ENCODE results near the gene SETD1B. TPM values are rescaled to one million over a fixed set of nuclear protein-coding genes. Genes with fewer than 3 reads are reported as not detected.

Gene SETD1B
- total RNA-seq, 1 donor from 2014 or later: 22.7 TPM

DNA sequence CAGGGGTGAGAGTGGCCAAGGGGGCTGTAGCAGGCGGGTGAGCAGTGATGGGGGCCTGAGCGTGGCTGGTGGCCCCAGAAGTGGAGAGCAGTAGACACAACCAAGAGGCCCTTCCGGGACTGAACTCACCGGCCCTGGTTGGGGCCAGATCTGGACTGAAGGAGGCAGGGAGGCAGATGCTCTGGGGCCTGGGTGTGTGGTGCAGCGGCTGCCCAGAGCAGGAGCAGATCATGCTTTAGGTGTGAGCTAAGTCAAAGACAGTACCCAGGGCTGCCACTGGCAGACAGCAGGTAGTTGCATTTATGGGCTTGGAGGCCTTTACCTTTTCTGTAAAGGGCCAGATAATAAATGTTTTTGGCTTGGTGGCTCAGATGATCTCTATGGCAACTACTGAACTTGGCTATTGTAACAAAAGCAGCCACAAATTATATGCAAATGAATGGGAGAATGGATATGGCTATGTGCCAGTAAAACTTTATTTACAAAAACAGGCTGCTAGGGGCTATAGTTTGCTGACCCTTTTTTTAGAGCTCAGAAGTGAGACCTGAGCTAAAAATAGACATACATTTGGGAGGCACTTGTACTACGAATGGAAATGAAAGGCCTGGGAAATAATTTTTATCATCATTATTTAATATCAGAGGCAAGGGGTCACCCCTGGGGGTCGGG lies 25.6 kb downstream of the SETD1B start:
- Histone ChIP-seq H3K27ac (no peak overlapping the region), H3K36me3 (peaks cover 59 to 78% of the 10 kb centered on the region in 2 donors), H3K4me1 (no peaks in the 10 kb centered on the region), H3K9me3 (no peaks in the 10 kb centered on the region), H3K4me3 (no peak overlapping the region), H3K27me3 (no peaks in the 10 kb centered on the region)
- no peak for DNase-seq (ENCODE audit: low spot score in 2 of 2)
- TF ChIP-seq, protein P1, sequence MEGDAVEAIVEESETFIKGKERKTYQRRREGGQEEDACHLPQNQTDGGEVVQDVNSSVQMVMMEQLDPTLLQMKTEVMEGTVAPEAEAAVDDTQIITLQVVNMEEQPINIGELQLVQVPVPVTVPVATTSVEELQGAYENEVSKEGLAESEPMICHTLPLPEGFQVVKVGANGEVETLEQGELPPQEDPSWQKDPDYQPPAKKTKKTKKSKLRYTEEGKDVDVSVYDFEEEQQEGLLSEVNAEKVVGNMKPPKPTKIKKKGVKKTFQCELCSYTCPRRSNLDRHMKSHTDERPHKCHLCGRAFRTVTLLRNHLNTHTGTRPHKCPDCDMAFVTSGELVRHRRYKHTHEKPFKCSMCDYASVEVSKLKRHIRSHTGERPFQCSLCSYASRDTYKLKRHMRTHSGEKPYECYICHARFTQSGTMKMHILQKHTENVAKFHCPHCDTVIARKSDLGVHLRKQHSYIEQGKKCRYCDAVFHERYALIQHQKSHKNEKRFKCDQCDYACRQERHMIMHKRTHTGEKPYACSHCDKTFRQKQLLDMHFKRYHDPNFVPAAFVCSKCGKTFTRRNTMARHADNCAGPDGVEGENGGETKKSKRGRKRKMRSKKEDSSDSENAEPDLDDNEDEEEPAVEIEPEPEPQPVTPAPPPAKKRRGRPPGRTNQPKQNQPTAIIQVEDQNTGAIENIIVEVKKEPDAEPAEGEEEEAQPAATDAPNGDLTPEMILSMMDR (IDR thresholded peaks at IDR 0.05): no peak
- intact Hi-C loops (cut with DNase I): no loop called here

DNA sequence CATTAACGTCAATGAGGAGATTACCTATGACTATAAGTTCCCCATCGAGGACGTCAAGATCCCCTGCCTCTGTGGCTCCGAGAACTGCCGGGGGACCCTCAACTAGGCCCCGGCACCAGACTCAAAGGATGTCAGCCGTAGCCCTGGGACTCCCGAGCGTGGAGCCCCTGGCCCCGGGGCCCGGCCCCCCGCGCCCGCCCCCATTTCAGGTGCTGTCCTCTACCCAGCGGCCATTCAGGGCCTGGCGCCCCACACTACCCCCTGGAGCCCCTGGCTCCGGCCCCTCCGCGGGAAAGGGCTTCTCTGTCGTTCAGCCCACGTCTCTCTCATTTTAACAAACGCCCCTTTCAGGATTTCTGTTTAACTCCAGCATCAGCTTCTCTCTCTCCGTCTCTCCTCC lies 26.3 kb downstream of the SETD1B start:
- H3K4me1 ChIP-seq: no peaks in the 10 kb centered on the region
- no peak for DNase-seq (ENCODE audit: low spot score in 2 of 2)
- TF ChIP-seq, protein P1 (IDR thresholded peaks at IDR 0.05): no peak
- H3K9me3 ChIP-seq: no peaks in the 10 kb centered on the region
- intact Hi-C loops (cut with DNase I): no loop called here
- peaks cover 59 to 71% of the 10 kb centered on the region in 2 donors for H3K36me3 ChIP-seq
- no peak overlapping the region for H3K4me3 ChIP-seq
- no peaks in the 10 kb centered on the region for H3K27me3 ChIP-seq
- H3K27ac ChIP-seq: no peak overlapping the region

GRCh38 chr12:121830588-121831265 lies 26.9 kb downstream of the SETD1B start:
- H3K4me3 ChIP-seq: no peak overlapping the region
- DNase-seq (ENCODE audit: low spot score in 2 of 2): no peak
- H3K27ac ChIP-seq: no peak overlapping the region
- TF ChIP-seq, protein P1 (IDR thresholded peaks at IDR 0.05): no peak
- no peaks in the 10 kb centered on the region for H3K4me1 ChIP-seq
- intact Hi-C loops (cut with DNase I): no loop called here
- peaks cover 59 to 65% of the 10 kb centered on the region in 2 donors for H3K36me3 ChIP-seq
- H3K9me3 ChIP-seq: no peaks in the 10 kb centered on the region
- H3K27me3 ChIP-seq: no peaks in the 10 kb centered on the region

DNA sequence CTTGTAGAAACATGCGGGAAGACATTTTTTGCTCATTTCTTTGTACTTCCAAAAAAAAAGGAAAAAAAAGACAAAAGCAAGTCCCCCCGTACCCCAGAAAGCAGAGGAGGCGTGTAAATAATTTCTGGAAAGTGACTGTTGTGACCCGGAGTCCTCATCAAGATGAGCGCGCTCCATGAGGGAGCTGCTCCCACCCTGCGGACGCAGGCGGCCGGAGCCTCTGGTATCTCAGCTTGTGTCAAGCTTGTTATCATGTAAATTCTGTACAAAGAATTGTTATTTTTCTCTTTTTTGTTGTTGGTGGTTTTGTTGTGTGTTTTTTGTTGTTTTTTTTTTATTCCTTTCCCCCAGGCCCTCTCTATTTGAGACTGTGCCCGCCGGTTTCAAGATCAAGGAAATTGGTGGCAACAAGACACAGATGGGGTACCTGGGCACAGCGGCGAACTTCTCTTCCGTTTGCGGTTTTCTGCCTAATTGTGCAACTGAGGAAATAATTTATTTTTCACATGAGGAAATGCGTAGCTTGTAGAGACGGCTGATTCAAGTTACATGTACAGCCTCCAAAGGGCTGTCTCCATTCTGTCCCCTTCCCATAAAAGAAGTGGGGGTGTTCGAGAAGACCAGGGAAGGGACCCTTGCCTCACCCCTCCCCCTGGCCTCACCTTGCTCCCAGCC lies 27.9 kb downstream of the SETD1B start:
- Histone ChIP-seq H3K27me3 (no peaks in the 10 kb centered on the region), H3K36me3 (peaks cover 52 to 55% of the 10 kb centered on the region in 2 donors), H3K4me3 (no peak overlapping the region), H3K4me1 (no peaks in the 10 kb centered on the region), H3K27ac (no peak overlapping the region), H3K9me3 (no peaks in the 10 kb centered on the region)
- intact Hi-C loops (cut with DNase I): no loop called here
- DNase-seq (ENCODE audit: low spot score in 2 of 2): no peak
- TF ChIP-seq, protein P1 (IDR thresholded peaks at IDR 0.05): no peak

GRCh38 chr12:121837680-121838079 lies 33.9 kb downstream of the SETD1B start:
- Histone ChIP-seq H3K4me3 (no peak overlapping the region), H3K9me3 (no peaks in the 10 kb centered on the region), H3K27me3 (no peaks in the 10 kb centered on the region), H3K36me3 (peaks cover 0 to 3% of the 10 kb centered on the region in 2 donors), H3K27ac (no peak overlapping the region), H3K4me1 (peaks cover 0 to 11% of the 10 kb centered on the region in 2 donors)
- TF ChIP-seq, protein P1 (IDR thresholded peaks at IDR 0.05): no peak
- DNase-seq (ENCODE audit: low spot score in 2 of 2): no peak
- intact Hi-C loops (cut with DNase I): no loop called here
